Fibroblast of the aortic adventitia (primary cell): ENCODE data around the gene MYOF. TPM values are rescaled to one million over a fixed set of nuclear protein-coding genes. Genes with fewer than 3 reads are reported as not detected.

Experiments used
- DNase-seq: peaks from one replicate; pipeline ENCODE4 v3.0.0-alpha.2; 2010; ENCODE audit warnings: low read depth
- H3K4me3 ChIP-seq: 2 replicates; pipeline ENCODE4 v1.5.1; 2011; ENCODE audit warnings: low read depth, mild to moderate bottlenecking, control low read depth, low read length, moderate library complexity
- total RNA-seq: library from RNA; depleted of rRNA; stranded (reverse); fragments of >200 nt; gene quantifications from 2 replicates; pipeline ENCODE4 v1.2.3, GENCODE V29; 2012; ENCODE audit warnings: low replicate concordance
- TF ChIP-seq, protein P1 (sequence below): IDR thresholded peaks from 2 replicates; pipeline ENCODE4 v1.5.1; 2011; ENCODE audit warnings: mild to moderate bottlenecking, low read length, control low read depth, inconsistent platforms; ENCODE audit not compliant: insufficient read depth

Gene MYOF
- total RNA-seq, 1 donor, result 381 TPM

GRCh38 chr10:93300288-93300917 lies 181.7 kb downstream of the MYOF start:
- no peak for DNase-seq
- no peak overlapping the region for H3K4me3 ChIP-seq
- TF ChIP-seq, protein P1, sequence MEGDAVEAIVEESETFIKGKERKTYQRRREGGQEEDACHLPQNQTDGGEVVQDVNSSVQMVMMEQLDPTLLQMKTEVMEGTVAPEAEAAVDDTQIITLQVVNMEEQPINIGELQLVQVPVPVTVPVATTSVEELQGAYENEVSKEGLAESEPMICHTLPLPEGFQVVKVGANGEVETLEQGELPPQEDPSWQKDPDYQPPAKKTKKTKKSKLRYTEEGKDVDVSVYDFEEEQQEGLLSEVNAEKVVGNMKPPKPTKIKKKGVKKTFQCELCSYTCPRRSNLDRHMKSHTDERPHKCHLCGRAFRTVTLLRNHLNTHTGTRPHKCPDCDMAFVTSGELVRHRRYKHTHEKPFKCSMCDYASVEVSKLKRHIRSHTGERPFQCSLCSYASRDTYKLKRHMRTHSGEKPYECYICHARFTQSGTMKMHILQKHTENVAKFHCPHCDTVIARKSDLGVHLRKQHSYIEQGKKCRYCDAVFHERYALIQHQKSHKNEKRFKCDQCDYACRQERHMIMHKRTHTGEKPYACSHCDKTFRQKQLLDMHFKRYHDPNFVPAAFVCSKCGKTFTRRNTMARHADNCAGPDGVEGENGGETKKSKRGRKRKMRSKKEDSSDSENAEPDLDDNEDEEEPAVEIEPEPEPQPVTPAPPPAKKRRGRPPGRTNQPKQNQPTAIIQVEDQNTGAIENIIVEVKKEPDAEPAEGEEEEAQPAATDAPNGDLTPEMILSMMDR, result no peak

- no peak overlapping the region for H3K4me3 ChIP-seq
- no peak for DNase-seq
Observed at GRCh38 chr10:93299606-93300287, 182.4 kb downstream of the MYOF start.

DNA sequence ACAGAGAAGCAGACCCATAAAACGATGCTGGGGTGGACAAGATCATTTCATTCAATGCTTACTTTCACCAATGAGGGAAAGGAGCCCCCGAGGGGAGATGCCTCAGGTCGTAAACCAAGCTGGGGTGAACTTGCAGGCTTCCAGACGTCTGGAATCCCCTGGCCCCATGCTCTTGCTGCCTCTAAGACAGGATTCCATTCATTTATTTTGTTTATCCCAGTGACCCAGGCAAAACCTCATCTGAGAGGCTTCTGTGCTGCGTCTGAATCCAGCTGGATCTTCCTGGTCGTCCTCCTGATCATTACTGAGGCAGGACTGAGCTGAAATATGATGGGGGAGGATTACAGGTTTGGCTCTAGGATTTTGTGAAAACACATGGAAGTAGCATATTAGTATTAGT lies 182.9 kb downstream of the MYOF start:
- no peak overlapping the region for H3K4me3 ChIP-seq
- DNase-seq, result no peak
- TF ChIP-seq, protein P1, result no peak

More at GRCh38 chr10:93299606-93300287, 182.4 kb downstream of the MYOF start:
- TF ChIP-seq, protein P1, result no peak

DNA sequence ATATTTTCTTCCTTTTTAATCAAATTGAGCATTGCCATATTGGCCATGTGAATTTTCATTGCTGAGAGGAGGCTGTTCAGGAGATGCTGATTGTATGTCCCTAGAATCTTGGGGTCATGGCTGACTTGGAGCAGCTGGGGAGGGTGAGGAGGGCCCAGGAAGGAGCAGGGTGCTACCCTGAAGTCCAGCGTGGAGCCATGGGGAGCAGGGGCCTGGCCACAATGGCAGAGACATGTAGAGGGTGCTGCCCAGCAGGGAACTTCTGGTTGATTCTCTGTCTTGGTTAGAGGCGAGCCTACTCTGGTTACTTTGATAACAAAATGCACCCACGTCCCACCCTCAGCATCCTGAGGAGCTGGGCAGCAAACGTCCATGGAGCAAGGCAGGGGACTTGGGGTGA lies 186.0 kb downstream of the MYOF start:
- H3K4me3 ChIP-seq, result no peak overlapping the region
- no peak for DNase-seq
- TF ChIP-seq, protein P1, result no peak

- TF ChIP-seq, protein P1, result no peak
- DNase-seq, result no peak
- no peak overlapping the region for H3K4me3 ChIP-seq
Observed at GRCh38 chr10:93293999-93294398, 188.1 kb downstream of the MYOF start.

DNA sequence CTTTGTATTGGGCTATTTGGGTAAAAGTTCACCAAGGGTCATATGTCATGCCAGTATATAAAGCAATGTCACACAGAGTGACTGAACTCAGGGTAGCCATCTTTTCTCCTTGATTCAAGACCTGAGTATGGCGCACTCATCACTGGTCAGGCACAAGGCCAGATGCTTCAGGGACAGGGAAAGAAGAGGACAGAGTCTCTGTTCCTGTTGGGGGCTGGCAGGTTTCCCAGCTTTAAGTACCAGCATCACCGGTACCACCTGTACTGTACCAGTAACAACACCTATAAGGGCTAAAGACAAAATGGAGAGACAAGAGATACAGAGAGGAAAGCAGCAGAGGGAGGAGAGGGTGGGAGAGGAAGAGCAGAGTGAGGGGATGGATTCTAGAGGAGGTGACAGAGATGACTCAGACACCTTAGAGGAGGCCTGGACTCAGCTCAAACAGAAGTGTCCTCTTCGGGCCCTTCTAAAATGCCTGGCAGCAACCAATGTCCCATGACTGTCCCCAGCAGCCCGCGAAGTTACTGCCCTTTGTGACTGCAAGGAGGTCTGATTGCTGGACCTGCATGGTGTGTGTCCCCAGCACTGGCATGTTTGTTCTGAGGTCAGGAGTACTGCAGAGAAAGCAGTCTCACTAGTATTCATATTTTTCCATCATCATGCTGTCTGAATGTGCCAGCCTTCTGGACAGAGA lies 191.3 kb downstream of the MYOF start:
- TF ChIP-seq, protein P1, result no peak
- H3K4me3 ChIP-seq, result no peak overlapping the region
- no peak for DNase-seq
